Smooth muscle cell (in vitro differentiated cells): Measurements from ENCODE around the gene CD55. TPM values are rescaled to one million over a fixed set of nuclear protein-coding genes. Genes with fewer than 3 reads are reported as not detected.

Experiments
- DNase-seq: peaks from one replicate; lab custom pipeline; 2025; ENCODE audit not compliant: unreplicated experiment; lab: John Stamatoyannopoulos, UW
- H2AFZ ChIP-seq: fragments of 200-600 bp; sonication (generic); 2 replicates; pipeline ENCODE4 v1.6.0; 2016; ENCODE audit warnings: antibody characterized with exemption, low read depth, mild to moderate bottlenecking
- H3F3A ChIP-seq: fragments of 200-600 bp; sonication (generic); 2 replicates; pipeline ENCODE4 v1.6.0; 2017; ENCODE audit warnings: antibody characterized with exemption, low read depth
- H3K27ac ChIP-seq: fragments of 200-600 bp; sonication (generic); 2 replicates; pipeline ENCODE4 v1.5.1; 2016; ENCODE audit warnings: low read depth, mild to moderate bottlenecking
- H3K27me3 ChIP-seq: fragments of 200-600 bp; sonication (generic); 2 replicates; pipeline ENCODE4 v1.6.1; 2016; ENCODE audit warnings: low read depth, mild to moderate bottlenecking
- H3K36me3 ChIP-seq: fragments of 200-600 bp; sonication (generic); 2 replicates; pipeline ENCODE4 v1.5.1; 2016; ENCODE audit warnings: low read depth
- H3K4me1 ChIP-seq: fragments of 200-600 bp; sonication (generic); 2 replicates; pipeline ENCODE4 v1.5.1; 2016; ENCODE audit warnings: low read depth
- H3K4me2 ChIP-seq: fragments of 200-600 bp; sonication (generic); 2 replicates; pipeline ENCODE4 v1.6.0; 2016; ENCODE audit warnings: mild to moderate bottlenecking
- H3K4me3 ChIP-seq: fragments of 200-600 bp; sonication (generic); 2 replicates; pipeline ENCODE4 v1.5.1; 2016; ENCODE audit warnings: mild to moderate bottlenecking
- H3K79me2 ChIP-seq: fragments of 200-600 bp; sonication (generic); 2 replicates; pipeline ENCODE4 v1.6.0; 2016; ENCODE audit warnings: low read depth, mild to moderate bottlenecking
- H3K9ac ChIP-seq: fragments of 200-600 bp; sonication (generic); 2 replicates; pipeline ENCODE4 v1.6.0; 2016; ENCODE audit warnings: low read depth
- H3K9me3 ChIP-seq: fragments of 200-600 bp; sonication (generic); replicated peaks from 2 replicates; pipeline ENCODE4 v1.5.1; 2016; ENCODE audit warnings: low read depth
- H4K20me1 ChIP-seq: fragments of 200-600 bp; sonication (generic); 2 replicates; pipeline ENCODE4 v1.6.0; 2016; ENCODE audit warnings: low read depth
- WGBS: methylation state at CpG from one replicate; pipeline ENCODE4 v1.1.7; 2016; ENCODE audit warnings: low lambda C conversion rate; 5-methylcytosine and 5-hydroxymethylcytosine counted together
- polyA plus RNA-seq: library from polyadenylated mRNA; unstranded; fragments of >200 nt; fragmentation: Nextera tagmentation; extraction: Ambion mirVana; gene quantifications from 2 replicates; pipeline ENCODE4 v1.2.1, GENCODE V29; 2016
- total RNA-seq: library from RNA; depleted of rRNA; stranded (reverse); fragments of >200 nt; gene quantifications from 2 replicates; pipeline ENCODE4 v1.2.3, GENCODE V29; 2014
- TF ChIP-seq, protein P1 (sequence below): fragments of 200-600 bp; sonication (generic); IDR thresholded peaks from 2 replicates; pipeline ENCODE4 v1.5.1; 2017; ENCODE audit warnings: borderline replicate concordance, mild to moderate bottlenecking, antibody characterized with exemption; ENCODE audit not compliant: insufficient read depth, poor library complexity, severe bottlenecking

CD55 gene
- total and polyA plus RNA-seq, 2 experiments from 2014 or later: 23.9 to 46.5 TPM

DNA sequence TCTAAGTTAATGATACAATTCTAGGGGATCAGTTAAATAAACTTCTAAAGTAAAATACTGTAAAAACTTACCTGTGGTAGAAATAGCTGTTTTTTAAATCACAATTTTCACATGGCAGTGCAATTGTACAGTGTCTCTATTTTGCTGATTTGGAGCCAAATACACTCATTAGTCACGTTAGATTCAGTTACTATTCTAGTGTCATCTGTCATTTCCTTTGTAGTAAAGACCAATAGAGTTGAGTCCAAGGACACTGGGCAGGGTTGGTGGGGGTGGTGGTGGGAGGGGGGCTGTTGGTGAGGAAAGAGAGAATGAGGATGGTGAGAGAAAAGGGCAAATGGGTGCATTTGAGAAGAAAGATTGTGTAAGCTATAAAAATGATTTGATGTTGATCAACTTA, 33.6 kb downstream of the CD55 start:
- H4K20me1 ChIP-seq: no peaks in the 10 kb centered on the region
- no peak overlapping the region for H3K4me3 ChIP-seq
- no peaks in the 10 kb centered on the region for H3K9me3 ChIP-seq
- no peak overlapping the region for H2AFZ ChIP-seq
- no peak overlapping the region for H3K9ac ChIP-seq
- TF ChIP-seq, protein P1, sequence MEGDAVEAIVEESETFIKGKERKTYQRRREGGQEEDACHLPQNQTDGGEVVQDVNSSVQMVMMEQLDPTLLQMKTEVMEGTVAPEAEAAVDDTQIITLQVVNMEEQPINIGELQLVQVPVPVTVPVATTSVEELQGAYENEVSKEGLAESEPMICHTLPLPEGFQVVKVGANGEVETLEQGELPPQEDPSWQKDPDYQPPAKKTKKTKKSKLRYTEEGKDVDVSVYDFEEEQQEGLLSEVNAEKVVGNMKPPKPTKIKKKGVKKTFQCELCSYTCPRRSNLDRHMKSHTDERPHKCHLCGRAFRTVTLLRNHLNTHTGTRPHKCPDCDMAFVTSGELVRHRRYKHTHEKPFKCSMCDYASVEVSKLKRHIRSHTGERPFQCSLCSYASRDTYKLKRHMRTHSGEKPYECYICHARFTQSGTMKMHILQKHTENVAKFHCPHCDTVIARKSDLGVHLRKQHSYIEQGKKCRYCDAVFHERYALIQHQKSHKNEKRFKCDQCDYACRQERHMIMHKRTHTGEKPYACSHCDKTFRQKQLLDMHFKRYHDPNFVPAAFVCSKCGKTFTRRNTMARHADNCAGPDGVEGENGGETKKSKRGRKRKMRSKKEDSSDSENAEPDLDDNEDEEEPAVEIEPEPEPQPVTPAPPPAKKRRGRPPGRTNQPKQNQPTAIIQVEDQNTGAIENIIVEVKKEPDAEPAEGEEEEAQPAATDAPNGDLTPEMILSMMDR: no peak
- no peaks in the 10 kb centered on the region for H3K36me3 ChIP-seq
- H3K4me1 ChIP-seq: peaks cover 8% of the 10 kb centered on the region
- H3K27ac ChIP-seq: no peak overlapping the region
- 83% methylated on average over 1 of the region's 1 CpG for WGBS
- no peak for DNase-seq
- no peaks in the 10 kb centered on the region for H3F3A ChIP-seq
- H3K4me2 ChIP-seq: no peak overlapping the region
- no peaks in the 10 kb centered on the region for H3K27me3 ChIP-seq
- no peaks in the 10 kb centered on the region for H3K79me2 ChIP-seq

DNA sequence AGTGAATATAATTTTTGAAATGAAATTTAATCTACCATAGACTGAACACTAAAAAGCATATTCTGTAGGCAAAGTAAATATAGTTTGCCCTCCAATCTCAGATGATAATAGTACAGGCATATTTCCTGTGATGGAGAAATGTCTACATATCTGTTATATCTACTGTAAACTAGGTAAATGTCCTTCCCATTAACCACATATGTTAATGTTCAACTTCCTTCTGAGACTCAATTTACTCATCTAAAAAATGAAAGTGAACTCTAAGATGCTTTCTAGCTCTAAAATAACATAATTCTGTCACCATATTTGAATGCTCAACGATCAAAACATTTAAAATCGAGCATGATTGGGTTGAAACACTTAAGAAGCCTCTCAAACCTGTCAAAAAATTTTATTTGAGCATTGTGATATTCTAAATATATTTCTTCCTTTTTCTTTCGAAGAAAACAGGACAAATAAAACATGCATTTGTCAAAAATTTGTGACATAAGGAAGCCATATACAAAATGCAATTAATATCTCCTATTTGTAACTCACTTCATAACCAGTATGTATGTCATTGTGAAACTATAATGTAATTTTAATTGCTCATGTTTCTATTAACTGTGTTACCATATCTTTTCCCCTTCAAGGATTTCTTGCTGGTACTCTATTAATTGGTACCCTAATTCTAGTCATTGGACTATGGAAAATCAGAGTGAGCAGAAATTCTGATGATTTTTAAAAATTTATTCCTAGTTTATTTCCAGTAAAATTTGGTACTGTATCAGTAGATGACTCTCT, 34.2 kb downstream of the CD55 start:
- no peak overlapping the region for H3K27ac ChIP-seq
- H3K9me3 ChIP-seq: no peaks in the 10 kb centered on the region
- H2AFZ ChIP-seq: no peak overlapping the region
- no peaks in the 10 kb centered on the region for H3K27me3 ChIP-seq
- no peak overlapping the region for H3K9ac ChIP-seq
- DNase-seq: no peak
- 94% methylated on average over 3 of the region's 3 CpGs for WGBS
- no peaks in the 10 kb centered on the region for H3F3A ChIP-seq
- H3K4me2 ChIP-seq: no peak overlapping the region
- H3K79me2 ChIP-seq: no peaks in the 10 kb centered on the region
- peaks cover 8% of the 10 kb centered on the region for H3K4me1 ChIP-seq
- TF ChIP-seq, protein P1: no peak
- H3K4me3 ChIP-seq: no peak overlapping the region
- H4K20me1 ChIP-seq: no peaks in the 10 kb centered on the region
- no peaks in the 10 kb centered on the region for H3K36me3 ChIP-seq

DNA sequence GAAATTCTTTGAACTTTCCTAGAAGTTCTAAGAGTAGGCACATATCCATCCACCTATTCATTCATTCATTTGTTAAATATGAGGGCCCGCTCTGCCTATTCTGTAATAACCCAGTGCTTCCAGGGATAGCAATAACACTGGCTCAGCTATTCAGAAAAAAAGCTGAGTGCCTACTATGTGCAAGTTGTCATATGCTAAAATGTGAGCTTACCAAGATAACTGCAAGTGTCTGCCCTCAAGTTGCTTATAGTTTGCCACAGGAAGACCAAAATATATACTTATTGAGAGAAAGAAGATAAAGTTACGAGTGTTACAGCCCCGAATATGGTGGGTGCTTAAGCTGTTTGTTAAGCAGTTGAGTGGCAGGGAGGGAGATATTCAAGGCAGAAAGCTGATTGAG, 39.6 kb downstream of the CD55 start:
- Histone ChIP-seq H3K4me3 (no peak overlapping the region), H2AFZ (no peak overlapping the region), H3F3A (no peaks in the 10 kb centered on the region), H3K9ac (no peak overlapping the region), H4K20me1 (no peaks in the 10 kb centered on the region), H3K9me3 (no peaks in the 10 kb centered on the region), H3K36me3 (no peaks in the 10 kb centered on the region), H3K4me2 (no peak overlapping the region), H3K79me2 (no peaks in the 10 kb centered on the region), H3K27ac (no peak overlapping the region), H3K27me3 (no peaks in the 10 kb centered on the region), H3K4me1 (no peaks in the 10 kb centered on the region)
- DNase-seq: no peak
- TF ChIP-seq, protein P1: no peak
- WGBS: 61% methylated on average over 3 of the region's 3 CpGs

DNA sequence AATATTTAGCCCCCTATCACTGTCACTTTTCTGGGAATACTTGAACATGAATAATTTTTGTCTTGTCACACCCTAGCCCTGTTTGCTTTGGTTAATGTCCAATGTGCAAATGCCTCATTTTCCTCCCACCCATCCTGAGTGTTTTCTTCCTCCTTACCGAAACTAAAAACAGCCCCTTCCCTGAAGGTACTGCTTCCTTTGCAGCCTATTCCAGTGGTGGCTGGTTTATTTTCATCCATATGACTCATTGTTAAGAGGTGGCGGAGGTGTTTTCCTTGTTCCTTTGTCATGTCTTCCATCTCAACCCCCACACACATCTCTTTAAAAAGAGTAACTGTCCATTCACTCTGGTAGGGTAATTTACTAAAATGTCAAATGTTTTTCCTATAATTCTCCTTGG, 40.4 kb downstream of the CD55 start:
- 59% methylated on average over 2 of the region's 2 CpGs for WGBS

More for the DNA sequence above, 40.4 kb downstream of the CD55 start:
- H3K9ac ChIP-seq: no peak overlapping the region
- H3K9me3 ChIP-seq: no peaks in the 10 kb centered on the region
- no peaks in the 10 kb centered on the region for H3K4me1 ChIP-seq
- no peaks in the 10 kb centered on the region for H3K36me3 ChIP-seq
- H3K27me3 ChIP-seq: no peaks in the 10 kb centered on the region
- H4K20me1 ChIP-seq: no peaks in the 10 kb centered on the region
- no peaks in the 10 kb centered on the region for H3K79me2 ChIP-seq
- H3K4me2 ChIP-seq: no peak overlapping the region
- H3F3A ChIP-seq: no peaks in the 10 kb centered on the region
- no peak overlapping the region for H3K27ac ChIP-seq
- TF ChIP-seq, protein P1: no peak
- no peak overlapping the region for H3K4me3 ChIP-seq
- no peak for DNase-seq
- no peak overlapping the region for H2AFZ ChIP-seq
